Activated CD4-positive, CD25-positive, alpha-beta regulatory T cell treated with anti-CD3 and anti-CD28 coated beads, Interleukin-2, amount 50 U/mL, for 16 hours (primary cell): ENCODE measurements around the gene OIP5.
"Not testable (repeated sequence)": the region's sequence is repeated elsewhere in the genome, so short reads cannot be mapped to it uniquely, and the experiment has no call there.

Experiments used
- DNase-seq: peaks from one replicate; pipeline ENCODE4 v3.0.0-alpha.2; 2020; ENCODE audit warnings: low read depth, low spot score

OIP5 gene

GRCh38 chr15:41260924-41261323 is 71.5 kb downstream of the OIP5 start:
- not testable (repeated sequence) for DNase-seq

GRCh38 chr15:41259546-41260189 is 72.7 kb downstream of the OIP5 start:
- DNase-seq: no peak
